ENCODE data around the gene ZBTB17.

- TF ChIP-seq GABPA (IDR thresholded peaks at IDR 0.05; ENCODE audit: borderline replicate concordance, insufficient read depth, low read length) (no peak), CREB1 (IDR thresholded peaks at IDR 0.05) (no peak), YY1 (IDR thresholded peaks at IDR 0.05; ENCODE audit: low read depth, low read length) (no peak), CTCF (IDR thresholded peaks at IDR 0.05; ENCODE audit: control extremely low read depth in 1 of 3, insufficient read depth in 1 of 3, low read depth in 1 of 3, low read length in 3 of 3) (peak in 2 of 3 experiments; percentile 40 to 53; a peak in 3 of 4 replicates), EZH2 (IDR thresholded peaks at IDR 0.05; ENCODE audit: low read depth, low read length, severe bottlenecking) (no peak), SP1 (IDR thresholded peaks at IDR 0.05; ENCODE audit: low read depth, low read length) (no peak)
Measured at GRCh38 chr1:15937706-15938168, 38.2 kb downstream of the ZBTB17 start.

All from H1 (cell line).